Erythroblast (primary cell): Measurements from ENCODE around the gene NCCRP1.
"Not testable (repeated sequence)": the region's sequence is repeated elsewhere in the genome, so short reads cannot be mapped to it uniquely, and the experiment has no call there.

Source experiments
- DNase-seq, 2 experiments: peaks; one replicate each; lab custom pipeline; 2025; lab: John Stamatoyannopoulos, UW
- GATA1 ChIP-seq: IDR thresholded peaks from 2 replicates; pipeline ENCODE4 v1.6.1; 2011; ENCODE audit warnings: low read depth, mild to moderate bottlenecking, control low read depth, low read length, moderate library complexity
- POLR2A ChIP-seq: IDR thresholded peaks from 2 replicates; pipeline ENCODE4 v1.6.1; 2011; ENCODE audit warnings: mild to moderate bottlenecking, low read length

Gene NCCRP1

DNA sequence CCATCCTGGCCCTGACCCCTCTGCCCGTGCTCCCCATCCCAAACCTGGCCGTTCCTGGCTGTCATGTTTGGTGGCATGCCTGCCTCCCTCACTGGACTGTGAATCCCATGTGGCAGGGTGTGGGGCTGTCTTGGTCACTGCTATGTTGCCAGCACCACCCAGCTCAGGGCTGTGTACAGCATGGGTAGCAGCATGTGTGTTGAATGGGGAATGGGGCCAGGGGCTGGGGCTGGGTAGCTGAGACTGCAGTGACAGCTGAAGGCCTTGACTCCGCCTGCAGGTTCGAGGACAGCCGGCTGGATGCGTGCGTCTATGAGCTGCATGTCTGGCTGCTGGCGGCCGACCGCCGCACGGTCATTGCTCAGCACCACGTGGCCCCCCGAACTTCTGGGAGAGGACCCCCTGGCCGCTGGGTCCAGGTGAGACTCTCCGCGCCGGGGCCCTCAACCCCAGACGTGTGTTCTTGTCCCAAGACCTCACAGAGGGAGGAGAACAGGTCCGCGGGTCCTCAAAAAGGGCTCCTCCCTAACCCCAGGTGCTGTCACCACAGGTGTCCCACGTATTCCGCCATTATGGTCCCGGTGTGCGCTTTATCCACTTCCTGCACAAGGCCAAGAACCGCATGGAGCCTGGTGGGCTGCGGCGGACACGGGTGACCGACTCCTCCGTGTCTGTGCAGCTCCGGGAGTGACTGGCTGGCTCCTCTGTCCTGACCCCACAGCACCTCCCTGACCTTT lies 3.5 kb downstream of the NCCRP1 start:
- TF ChIP-seq GATA1, result no peak
- no peak for TF ChIP-seq POLR2A
- no peak for DNase-seq

DNA sequence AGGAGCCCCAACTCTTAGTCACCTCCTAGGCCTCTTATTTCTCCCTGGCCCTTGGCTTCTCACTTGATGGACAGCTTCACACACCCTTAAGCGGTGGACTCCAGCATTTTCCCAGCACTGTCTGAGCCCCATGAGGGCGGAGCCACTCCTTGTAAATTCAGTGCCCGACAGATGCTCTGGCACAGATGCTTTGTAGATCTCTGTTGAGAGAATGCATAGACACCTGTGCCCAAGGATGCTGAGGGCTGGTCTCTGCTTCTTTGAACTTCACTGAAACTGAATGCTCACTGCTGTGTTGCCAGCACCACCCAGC lies 4.0 kb downstream of the NCCRP1 start:
- TF ChIP-seq POLR2A (no peak), GATA1 (no peak)

DNA sequence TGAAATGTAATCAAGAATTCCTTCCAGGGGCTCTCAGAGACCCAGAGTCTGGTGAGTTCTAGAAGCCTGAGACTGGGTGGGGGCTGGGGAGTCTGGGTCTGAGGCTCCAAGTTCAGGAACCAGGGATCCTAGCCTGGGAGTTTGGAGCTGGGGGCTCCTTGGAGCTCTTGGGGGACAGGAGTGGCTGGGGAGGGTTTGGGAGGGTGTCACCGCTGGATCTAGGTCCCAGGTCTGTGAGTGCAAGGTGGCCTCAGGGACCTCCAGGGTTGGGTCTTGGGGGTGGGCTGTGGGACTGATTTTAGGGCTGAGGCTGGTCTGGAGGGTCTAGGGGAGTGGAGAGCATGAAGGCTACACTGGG lies 6.2 kb downstream of the NCCRP1 start:
- no peak for TF ChIP-seq GATA1
- no peak for TF ChIP-seq POLR2A
- no peak for DNase-seq

More for the DNA sequence above, 4.0 kb downstream of the NCCRP1 start:
- DNase-seq, result no peak

DNA sequence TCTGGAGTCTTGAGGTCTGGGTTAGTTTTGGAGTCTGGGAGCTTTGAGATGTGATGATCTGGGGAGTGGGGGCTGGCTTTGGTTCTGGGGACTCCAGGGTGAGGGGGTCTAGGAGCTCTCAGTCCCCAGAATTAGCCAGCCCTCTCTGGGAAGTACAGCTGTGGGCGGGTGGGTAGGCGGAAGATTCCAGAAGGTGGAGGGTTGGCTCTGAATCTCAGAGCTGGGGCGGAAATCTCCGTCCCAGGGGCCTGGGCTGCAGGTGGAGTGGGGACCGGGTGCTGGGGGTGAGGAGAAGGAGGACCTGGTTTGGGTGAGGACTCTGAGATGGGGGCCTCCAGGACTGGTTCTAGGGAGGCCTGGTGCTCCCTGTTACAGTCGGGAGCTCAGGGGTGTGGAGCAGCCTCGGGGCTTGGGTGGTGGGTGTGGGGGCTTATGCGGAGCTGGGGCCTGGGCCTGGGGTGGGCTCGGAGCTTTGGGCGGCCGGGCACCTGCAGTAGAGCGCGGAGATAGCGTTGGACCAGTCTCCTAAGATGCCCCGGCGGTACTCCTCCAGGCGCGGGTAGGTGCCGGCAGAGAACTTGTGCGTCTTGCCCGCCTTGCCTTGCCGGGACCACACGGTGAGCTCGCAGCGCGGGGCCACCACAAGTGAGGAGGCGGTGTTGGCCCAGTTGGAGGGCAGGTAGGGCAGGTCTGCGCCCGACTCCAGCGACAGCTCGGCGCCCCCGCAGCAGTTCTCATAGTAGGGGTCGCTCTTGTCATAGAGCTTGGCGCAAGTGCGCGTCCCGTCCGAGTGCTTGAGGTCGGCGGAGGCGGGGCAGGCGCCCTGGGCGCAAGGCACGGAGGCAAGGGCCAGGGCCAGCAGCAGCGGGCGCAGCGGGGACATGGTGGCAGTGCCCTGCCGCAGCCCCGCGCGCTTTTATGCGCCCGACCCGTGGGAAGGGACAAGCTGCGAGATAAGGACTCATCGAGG lies 6.9 kb downstream of the NCCRP1 start, which contains the start of gene SYCN:
Gene SYCN, minus strand, starts transcription at position 892 of the 970 bp plus-strand sequence. Its CDS starts 9 bp downstream, at position 883.
- no peak for TF ChIP-seq POLR2A
- TF ChIP-seq GATA1, result no peak
- no peak for DNase-seq

DNA sequence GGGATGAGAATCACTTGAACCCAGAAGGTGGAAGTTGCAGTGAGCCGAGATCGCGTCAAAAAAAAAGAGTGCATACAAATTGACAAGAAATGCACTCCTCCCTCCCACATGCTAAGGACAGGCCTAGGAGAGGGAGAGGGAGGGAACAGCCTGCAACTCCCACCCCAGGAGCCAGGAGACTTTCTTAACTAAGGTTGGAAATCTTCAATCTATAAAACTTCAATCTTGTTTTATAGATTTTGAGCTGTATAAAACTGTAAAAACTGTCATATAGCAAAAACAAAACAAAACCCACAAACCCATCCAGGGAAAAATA lies 8.6 kb downstream of the NCCRP1 start:
- TF ChIP-seq POLR2A (no peak), GATA1 (no peak)
- DNase-seq, result no peak

DNA sequence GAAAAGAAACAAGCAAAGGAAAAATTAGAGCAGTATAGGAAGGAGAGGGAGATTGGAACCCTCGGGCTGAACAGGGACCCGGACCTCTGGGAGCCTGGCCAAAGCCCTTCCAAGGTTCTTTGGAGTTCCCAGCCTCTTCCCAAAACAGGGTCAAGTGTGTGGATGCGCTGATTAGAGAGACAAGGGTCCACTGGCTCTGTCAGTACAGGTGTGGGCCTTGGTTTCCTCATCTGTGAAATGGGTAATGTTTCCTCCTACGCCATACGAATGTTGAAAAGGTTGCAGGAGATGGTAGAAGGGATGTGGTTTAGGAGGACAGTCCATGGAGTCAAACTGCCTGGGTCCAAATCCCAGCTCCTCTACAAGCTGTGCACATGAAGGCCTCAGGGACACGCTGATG lies 9.4 kb downstream of the NCCRP1 start:
- no peak for TF ChIP-seq GATA1
- no peak for TF ChIP-seq POLR2A
- no peak for DNase-seq

DNA sequence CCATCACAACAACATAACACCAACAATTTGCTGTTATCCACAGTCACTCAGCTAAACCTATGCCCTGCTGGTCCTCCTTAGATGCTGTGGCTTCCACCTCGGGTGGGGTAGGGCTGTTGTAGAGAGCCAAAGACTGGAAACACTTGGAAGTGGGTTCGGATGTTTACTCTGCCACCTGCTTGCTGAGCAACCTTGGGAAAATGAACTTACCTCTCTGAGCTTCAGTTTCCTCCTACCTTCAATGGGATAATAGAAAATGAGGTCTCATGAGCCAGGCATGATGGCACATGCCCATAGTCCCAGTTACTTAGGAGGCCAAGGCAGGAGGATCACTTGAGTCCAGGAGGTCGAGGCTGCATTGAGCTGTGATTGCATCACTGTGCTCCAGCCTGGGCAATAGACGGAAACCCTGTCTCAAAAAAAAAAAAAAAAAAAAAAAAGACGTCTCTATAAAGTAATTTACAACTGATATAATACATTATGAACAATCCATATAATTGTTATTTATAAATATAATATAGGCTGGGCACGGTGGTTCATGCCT lies 10.6 kb downstream of the NCCRP1 start:
- no peak for DNase-seq
- TF ChIP-seq GATA1 (no peak), POLR2A (no peak)

DNA sequence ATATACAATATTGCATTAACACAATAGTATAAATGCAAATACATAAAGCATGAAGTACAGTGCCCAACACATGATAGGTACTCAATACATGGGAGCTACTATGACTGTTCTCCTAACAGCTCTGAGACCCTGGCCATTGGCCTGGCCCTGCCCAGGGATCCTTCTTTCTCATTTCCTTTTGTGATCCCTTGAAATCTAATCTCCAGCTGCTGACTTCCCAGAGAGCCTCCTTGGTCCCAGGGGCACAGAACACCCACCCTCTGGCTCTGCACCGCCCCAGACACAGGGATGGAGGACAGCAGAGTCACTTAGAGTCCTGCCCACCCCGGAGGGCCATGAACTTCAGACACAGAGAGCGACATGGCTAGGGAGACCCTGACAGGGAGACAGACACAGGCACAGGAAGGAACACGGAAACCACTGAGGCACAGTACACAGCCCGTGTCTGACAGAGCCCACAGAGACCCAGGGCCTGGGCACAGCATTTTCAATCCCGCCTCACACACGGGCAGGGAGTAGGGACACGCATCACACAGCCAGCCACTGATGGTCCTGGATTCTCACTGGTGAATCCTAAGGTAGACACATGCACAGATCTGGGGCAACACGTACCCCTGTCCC lies 11.5 kb downstream of the NCCRP1 start:
- no peak for TF ChIP-seq POLR2A
- no peak for TF ChIP-seq GATA1
- no peak for DNase-seq

DNA sequence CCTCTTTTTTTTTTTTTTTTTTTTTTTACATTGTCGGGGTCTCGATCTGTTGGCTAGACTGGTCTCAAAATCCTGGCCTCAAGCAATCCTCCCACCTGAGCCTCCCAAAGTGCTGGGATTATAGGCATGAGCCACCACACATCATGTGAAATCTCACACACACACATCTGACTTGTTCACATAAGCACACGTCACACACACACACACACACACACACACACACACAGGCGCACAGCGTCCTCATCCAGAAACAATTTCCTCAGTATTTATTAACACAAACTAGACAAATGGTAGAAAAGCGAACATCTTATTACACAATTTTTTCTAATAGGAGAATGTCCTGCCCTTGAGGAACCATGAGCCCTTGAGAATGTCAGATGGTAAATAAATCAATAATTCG lies 12.4 kb downstream of the NCCRP1 start:
- no peak for DNase-seq
- no peak for TF ChIP-seq GATA1
- no peak for TF ChIP-seq POLR2A

DNA sequence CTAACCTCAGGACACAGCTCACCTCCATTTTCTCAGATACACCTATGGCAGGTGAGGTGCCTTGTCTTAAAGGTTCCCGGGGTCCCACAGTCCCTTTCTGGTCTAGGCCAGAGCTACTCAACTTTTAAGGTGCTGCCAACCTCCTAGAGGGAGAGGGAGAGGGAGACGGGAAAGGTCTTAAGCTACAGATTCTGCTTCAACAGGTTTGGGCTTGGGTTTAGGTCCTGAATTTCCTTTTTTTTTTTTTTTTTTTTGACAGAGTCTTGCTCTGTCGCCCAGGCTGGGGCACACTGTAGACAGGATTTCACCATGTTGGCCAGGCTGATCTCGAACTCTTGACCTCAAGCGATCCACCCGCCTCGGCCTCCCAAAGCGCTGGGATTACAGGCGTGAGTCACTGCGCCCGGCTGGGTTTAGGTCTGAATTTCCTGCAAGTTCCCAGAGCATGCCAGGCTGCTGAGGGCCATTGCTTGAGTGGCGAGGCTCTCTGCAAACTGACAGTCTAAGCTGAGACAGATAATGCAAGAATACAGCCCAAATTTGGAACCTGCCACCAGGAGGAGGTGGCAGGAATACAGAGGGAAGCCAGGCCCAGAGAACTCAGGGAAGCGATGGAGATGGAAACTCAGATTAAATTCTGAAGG lies 15.1 kb downstream of the NCCRP1 start:
- TF ChIP-seq POLR2A, result no peak
- no peak for DNase-seq

DNA sequence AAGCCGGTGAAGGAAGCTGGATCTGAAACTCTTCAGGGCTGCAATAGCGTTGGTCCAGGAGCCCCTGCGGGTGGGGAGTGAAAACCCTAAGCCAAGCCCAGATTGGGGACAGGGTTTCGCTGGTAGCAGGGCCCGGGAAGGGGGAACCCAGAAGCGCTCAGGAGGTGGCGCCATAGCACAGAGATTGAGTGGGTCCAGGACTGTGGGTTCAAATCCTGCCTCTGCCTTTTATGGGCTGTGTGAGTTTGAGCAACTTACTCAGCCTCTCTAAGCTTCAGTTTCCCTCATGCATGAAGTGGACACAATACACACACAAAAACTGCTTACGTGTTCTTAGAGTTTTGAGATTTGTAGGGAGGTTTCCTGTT lies 15.6 kb downstream of the NCCRP1 start:
- peak; percentile 56 to 67 for DNase-seq
- TF ChIP-seq GATA1, result no peak
- no peak for TF ChIP-seq POLR2A

DNA sequence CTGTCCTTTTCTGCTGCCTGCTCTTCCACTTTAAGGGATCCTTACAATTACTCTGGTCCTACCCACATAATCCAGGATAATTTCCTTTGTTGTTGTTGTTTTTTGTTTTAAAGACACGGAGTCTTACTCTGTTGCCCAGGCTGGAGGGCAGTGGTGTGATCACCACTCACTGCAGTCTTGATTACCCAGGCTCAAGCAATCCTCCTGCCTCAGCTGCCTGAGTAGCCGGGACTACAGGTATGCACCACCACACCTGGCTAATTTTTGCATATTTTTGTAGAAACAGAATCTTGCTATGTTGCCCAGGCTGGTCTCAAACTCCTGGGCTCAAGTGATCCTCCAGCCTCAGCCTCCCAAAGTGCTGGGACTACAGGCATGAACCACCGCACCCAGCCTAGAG lies 18.6 kb downstream of the NCCRP1 start:
- not testable (repeated sequence) for DNase-seq

DNA sequence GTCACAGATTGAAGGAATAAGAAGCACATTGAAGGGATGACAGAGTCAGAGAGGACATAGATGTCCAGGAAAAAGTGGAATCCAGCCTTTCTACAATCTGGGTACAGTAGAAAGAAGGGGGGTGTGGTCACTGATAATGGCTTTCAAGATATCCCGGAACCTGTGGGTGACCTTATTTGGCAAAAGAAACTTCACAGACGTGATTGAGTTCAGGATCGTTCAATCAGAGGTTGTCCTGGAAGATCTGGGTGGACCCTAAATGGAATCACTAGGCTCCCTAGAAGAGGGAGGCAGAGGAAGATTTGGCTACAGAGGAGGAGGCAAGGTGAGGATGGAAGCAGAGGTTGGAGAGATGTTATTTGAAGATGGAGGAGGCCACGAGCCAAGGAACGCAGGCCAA lies 20.3 kb downstream of the NCCRP1 start:
- TF ChIP-seq POLR2A (no peak), GATA1 (no peak)
- no peak for DNase-seq

DNA sequence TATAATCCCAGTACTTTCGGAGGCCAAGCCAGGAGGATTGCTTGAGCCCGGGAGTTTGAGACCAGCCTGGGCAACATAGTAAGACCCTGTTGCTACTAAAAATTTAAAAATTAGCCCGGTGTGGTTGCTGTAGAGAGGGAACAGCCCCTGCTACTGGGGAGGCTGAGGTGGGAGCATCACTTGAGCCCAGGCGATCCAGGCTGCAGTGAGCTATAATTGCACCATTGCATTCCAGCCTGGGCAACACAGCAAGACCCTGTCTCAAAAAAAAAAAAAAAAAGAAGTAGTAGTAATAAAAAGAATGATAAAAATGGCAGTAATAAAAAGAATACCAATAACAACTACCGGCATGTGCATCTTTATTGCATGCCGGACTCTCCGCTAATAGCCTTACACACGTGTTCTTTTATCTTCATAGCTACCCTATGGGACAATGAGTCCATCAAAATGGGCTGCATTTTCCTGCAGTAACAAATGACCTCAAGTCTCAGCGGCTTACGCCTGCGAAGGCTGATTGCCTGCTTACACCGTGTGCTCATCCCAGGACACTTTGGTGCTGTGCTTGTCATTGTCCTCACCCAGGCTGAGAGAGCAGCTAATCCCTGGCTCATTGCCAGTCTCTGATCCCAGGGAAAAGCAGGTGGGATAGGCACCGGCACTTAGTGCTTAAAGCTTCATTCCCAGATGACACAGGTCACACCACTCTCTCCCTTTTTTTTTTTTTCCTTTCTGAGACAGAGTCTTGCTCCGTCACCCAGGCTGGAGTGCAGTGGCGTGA lies 21.7 kb downstream of the NCCRP1 start:
- TF ChIP-seq GATA1 (no peak), POLR2A (no peak)
- no peak for DNase-seq

DNA sequence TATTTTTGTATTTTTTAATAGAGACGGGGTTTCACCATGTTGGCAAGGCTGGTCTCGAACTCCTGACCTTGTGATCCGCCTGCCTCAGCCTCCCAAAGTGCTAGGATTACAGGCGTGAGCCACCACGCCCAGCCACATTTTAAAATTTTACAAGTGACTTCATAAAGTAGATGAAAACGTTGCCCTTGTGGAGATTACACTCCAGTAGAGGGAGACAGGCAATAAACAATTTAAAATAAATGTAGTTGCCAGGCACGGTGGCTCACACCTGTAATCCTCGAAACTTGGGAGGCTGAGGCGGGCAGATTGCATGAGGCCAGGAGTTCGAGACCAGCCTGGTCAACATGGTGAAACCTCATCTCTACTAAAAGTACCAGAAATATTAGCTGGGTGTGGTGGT lies 22.3 kb downstream of the NCCRP1 start:
- not testable (repeated sequence) for DNase-seq
